ENCODE data around the gene NFKB2.

The NFKB2 gene

GRCh38 chr10:102400076-102400475 lies 4.6 kb downstream of the NFKB2 start:
- H3K4me3 ChIP-seq (replicated peaks; ENCODE audit: low read depth, low read length): peak overlapping the region; percentile 95
- TF ChIP-seq CTCF (IDR thresholded peaks at IDR 0.05; ENCODE audit: insufficient read depth, low read length, poor library complexity, severe bottlenecking): no peak
- no peak for DNase-seq (ENCODE audit: extremely low read depth, insufficient read length)
- H3K27me3 ChIP-seq (replicated peaks; ENCODE audit: control insufficient read depth, insufficient read depth, low read length): no peaks in the 10 kb centered on the region
- H3K36me3 ChIP-seq (ENCODE audit: control insufficient read depth, insufficient read depth, low read length): peaks cover 53% of the 10 kb centered on the region

- no peak overlapping the region for H3K4me3 ChIP-seq (replicated peaks; ENCODE audit: low read depth, low read length)
- no peak for DNase-seq (ENCODE audit: extremely low read depth, insufficient read length)
- peaks cover 53% of the 10 kb centered on the region for H3K36me3 ChIP-seq (ENCODE audit: control insufficient read depth, insufficient read depth, low read length)
- TF ChIP-seq CTCF (IDR thresholded peaks at IDR 0.05; ENCODE audit: insufficient read depth, low read length, poor library complexity, severe bottlenecking): no peak
- no peaks in the 10 kb centered on the region for H3K27me3 ChIP-seq (replicated peaks; ENCODE audit: control insufficient read depth, insufficient read depth, low read length)
These were observed 5.3 kb downstream of the NFKB2 start for GRCh38 chr10:102400598-102401341.

DNA sequence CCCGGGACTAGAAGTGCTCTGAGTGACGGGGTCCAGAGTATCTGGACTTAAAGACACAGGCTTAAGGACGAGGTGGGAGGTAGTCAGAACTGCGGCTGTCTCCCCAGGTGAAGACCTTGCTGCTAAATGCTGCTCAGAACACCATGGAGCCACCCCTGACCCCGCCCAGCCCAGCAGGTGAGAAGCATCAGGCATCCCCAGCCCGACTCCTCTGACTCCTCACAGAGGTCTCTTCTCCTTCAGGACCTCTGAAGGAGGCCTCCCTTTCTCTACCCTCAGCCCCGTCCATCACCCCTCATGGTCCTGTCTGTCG lies 5.8 kb downstream of the NFKB2 start:
- TF ChIP-seq CTCF (IDR thresholded peaks at IDR 0.05; ENCODE audit: insufficient read depth, low read length, poor library complexity, severe bottlenecking): no peak
- Histone ChIP-seq H3K36me3 (ENCODE audit: control insufficient read depth, insufficient read depth, low read length) (peaks cover 53% of the 10 kb centered on the region), H3K4me3 (replicated peaks; ENCODE audit: low read depth, low read length) (no peak overlapping the region), H3K27me3 (replicated peaks; ENCODE audit: control insufficient read depth, insufficient read depth, low read length) (no peaks in the 10 kb centered on the region)
- no peak for DNase-seq (ENCODE audit: extremely low read depth, insufficient read length)

GRCh38 chr10:102401735-102402511 lies 6.4 kb downstream of the NFKB2 start:
- no peak overlapping the region for H3K4me3 ChIP-seq (replicated peaks; ENCODE audit: low read depth, low read length)
- peaks cover 48% of the 10 kb centered on the region for H3K36me3 ChIP-seq (ENCODE audit: control insufficient read depth, insufficient read depth, low read length)
- no peak for DNase-seq (ENCODE audit: extremely low read depth, insufficient read length)
- TF ChIP-seq CTCF (IDR thresholded peaks at IDR 0.05; ENCODE audit: insufficient read depth, low read length, poor library complexity, severe bottlenecking): no peak
- no peaks in the 10 kb centered on the region for H3K27me3 ChIP-seq (replicated peaks; ENCODE audit: control insufficient read depth, insufficient read depth, low read length)

GRCh38 chr10:102402512-102402896 lies 7.0 kb downstream of the NFKB2 start:
- Histone ChIP-seq H3K36me3 (ENCODE audit: control insufficient read depth, insufficient read depth, low read length) (peaks cover 44% of the 10 kb centered on the region), H3K4me3 (replicated peaks; ENCODE audit: low read depth, low read length) (no peak overlapping the region), H3K27me3 (replicated peaks; ENCODE audit: control insufficient read depth, insufficient read depth, low read length) (no peaks in the 10 kb centered on the region; the same call in 1 of the 2 replicates)
- no peak for TF ChIP-seq CTCF (IDR thresholded peaks at IDR 0.05; ENCODE audit: insufficient read depth, low read length, poor library complexity, severe bottlenecking)
- no peak for DNase-seq (ENCODE audit: extremely low read depth, insufficient read length)
